H1 (cell line): ENCODE measurements around the gene CDK12. TPM values are rescaled to one million over a fixed set of nuclear protein-coding genes. Genes with fewer than 3 reads are reported as not detected.

Experiments used
- ASH2L ChIP-seq: fragments of 200-600, 300-600 bp; sonication (generic); IDR thresholded peaks from one replicate; pipeline ENCODE4 v1.7.1; 2017; ENCODE audit warnings: low read length
- RBBP5 ChIP-seq: IDR thresholded peaks from 2 replicates; pipeline ENCODE4 v1.7.1; 2012; ENCODE audit warnings: low read depth, mild to moderate bottlenecking, inconsistent platforms, low read length, moderate library complexity, borderline replicate concordance
- SIX5 ChIP-seq: IDR thresholded peaks from 2 replicates; pipeline ENCODE4 v1.6.1; 2011; ENCODE audit warnings: mild to moderate bottlenecking, low read depth, low read length
- SP1 ChIP-seq: IDR thresholded peaks from 2 replicates; pipeline ENCODE4 v1.6.1; 2011; ENCODE audit warnings: low read depth, low read length
- SRF ChIP-seq: IDR thresholded peaks from 2 replicates; pipeline ENCODE4 v1.6.1; 2011; ENCODE audit warnings: mild to moderate bottlenecking, low read depth, low read length, moderate library complexity
- YY1 ChIP-seq: IDR thresholded peaks from 2 replicates; pipeline ENCODE4 v1.6.1; 2011; ENCODE audit warnings: low read depth, mild to moderate bottlenecking, low read length
- polyA plus RNA-seq, 7 experiments: library from polyadenylated mRNA; depleted of rRNA in 3 of 7; stranded (reverse) in 5 of 7; unstranded in 2 of 7; fragments of >200 nt in 5 of 7; fragments of 200-250 nt in 2 of 7; gene quantifications; 1 replicate in 5 of 7; 2 replicates in 1 of 7; 4 replicates in 1 of 7; pipeline versions ENCODE4 v1.2.1 to v1.2.3, GENCODE V29; 2011 to 2013; ENCODE audit warnings: missing spikeins in 2 of 7, mixed read lengths in 2 of 7
- total RNA-seq: library from RNA; stranded (reverse); fragmentation: NEBNext Ultra II Directional; extraction: Animal tissue kit (Norgen Biotek cat#: 25700); gene quantifications from 2 replicates; pipeline ENCODE4 v1.2.1, GENCODE V29; 2021
- TF ChIP-seq, protein P1 (sequence below): IDR thresholded peaks from 2 replicates; pipeline ENCODE4 v1.6.1; 2011; ENCODE audit warnings: low read length, improper control_type of control experiment

CDK12 gene
- total and polyA plus RNA-seq, 2 of the 8 experiments (the other 6 are each of a cell fraction or from before 2014, with no cell fraction given): 14.8 to 70.3 TPM

DNA sequence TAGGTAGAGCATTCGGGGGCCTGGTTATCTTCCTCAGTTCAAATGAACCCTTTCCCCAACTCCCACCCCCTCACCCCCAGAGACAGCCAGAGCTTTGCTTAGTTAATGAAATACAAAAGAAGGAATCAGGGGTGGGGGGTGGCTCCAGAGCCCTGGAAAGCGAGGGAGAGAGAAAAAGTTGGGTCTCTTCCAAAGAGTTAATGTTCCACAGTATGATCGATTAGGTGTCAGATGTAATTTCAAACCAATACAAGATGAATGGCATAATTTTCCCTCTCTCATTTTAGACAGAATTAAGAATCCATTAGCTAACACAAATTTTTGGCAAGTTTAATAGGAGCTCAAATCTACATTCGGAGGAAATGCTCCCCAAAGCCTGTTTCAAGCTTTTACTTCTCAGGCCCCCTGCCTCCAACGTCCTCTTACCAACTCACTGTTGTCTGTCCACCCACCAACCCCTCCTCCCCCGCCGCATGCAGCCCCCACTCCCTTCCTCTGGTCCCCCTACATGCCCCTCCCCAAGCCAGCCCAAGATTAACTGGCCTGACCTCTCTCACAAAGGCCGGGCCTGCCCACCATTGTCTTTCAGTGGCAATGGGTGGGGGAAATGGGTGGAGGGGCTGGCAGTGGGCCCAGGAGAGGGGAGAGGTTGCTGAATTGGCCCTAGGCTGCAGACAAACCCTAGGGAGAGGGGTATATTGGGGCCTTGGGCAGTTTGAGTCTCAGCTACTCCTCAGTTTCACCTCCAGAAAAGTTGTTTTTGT, 118.2 kb downstream of the CDK12 start (continued):
- TF ChIP-seq SP1: 0 out of 2 replicates have a peak, but pooled peaks have one; percentile 41
- TF ChIP-seq ASH2L: peak; percentile 8
- TF ChIP-seq SIX5: no peak
- TF ChIP-seq SRF: no peak
- TF ChIP-seq, protein P1, sequence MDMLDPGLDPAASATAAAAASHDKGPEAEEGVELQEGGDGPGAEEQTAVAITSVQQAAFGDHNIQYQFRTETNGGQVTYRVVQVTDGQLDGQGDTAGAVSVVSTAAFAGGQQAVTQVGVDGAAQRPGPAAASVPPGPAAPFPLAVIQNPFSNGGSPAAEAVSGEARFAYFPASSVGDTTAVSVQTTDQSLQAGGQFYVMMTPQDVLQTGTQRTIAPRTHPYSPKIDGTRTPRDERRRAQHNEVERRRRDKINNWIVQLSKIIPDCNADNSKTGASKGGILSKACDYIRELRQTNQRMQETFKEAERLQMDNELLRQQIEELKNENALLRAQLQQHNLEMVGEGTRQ: no peak
- TF ChIP-seq YY1: peak; percentile 66; the same call in 1 of the 2 replicates
- no peak for TF ChIP-seq RBBP5
